ENCODE results near the gene METTL16.

METTL16 gene

DNA sequence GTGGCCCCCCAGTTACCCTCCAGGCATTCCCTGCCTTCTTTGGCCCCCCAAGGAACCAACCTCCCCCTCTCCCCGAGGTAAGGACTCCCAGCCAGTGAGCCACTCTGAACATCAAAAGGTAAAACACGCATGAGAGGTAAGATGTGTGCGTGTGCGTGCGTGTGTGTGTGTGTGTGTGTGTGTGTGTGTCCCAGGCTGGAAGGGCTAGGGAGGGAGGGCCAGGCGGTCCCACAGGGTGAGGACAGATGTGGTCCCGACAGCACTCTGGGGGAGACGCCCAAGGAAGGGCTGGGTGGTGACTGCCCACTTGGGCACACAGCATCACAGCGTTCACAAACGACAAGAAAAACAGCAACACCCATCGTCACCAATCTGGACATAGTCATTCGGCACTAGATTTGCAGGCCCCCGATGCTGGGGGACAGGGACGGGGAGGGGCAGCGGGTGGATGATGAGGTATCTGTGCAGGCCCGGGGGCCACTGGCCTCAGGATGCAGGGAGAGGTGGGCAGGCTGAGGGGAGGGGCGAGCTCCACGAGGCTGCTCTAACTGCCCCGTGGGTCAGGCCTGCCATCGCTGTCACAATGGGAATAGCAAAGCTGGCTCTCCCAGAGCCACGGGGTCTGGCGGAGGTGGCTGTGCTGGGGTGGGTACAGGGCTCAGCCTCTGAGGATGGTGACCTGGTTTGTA lies 127.1 kb downstream of the METTL16 start:
- TF ChIP-seq EP300 (IDR thresholded peaks at IDR 0.05; ENCODE audit: borderline replicate concordance), result no peak
- no peak for TF ChIP-seq ZBTB7A (IDR thresholded peaks at IDR 0.05; ENCODE audit: low read depth)
- TF ChIP-seq CREB1 (IDR thresholded peaks at IDR 0.05; ENCODE audit: low read depth), result no peak
- TF ChIP-seq YY1 (IDR thresholded peaks at IDR 0.05; ENCODE audit: low read depth), result no peak
- TF ChIP-seq TCF12 (IDR thresholded peaks at IDR 0.05; ENCODE audit: low read depth), result no peak
- TF ChIP-seq, protein P1, sequence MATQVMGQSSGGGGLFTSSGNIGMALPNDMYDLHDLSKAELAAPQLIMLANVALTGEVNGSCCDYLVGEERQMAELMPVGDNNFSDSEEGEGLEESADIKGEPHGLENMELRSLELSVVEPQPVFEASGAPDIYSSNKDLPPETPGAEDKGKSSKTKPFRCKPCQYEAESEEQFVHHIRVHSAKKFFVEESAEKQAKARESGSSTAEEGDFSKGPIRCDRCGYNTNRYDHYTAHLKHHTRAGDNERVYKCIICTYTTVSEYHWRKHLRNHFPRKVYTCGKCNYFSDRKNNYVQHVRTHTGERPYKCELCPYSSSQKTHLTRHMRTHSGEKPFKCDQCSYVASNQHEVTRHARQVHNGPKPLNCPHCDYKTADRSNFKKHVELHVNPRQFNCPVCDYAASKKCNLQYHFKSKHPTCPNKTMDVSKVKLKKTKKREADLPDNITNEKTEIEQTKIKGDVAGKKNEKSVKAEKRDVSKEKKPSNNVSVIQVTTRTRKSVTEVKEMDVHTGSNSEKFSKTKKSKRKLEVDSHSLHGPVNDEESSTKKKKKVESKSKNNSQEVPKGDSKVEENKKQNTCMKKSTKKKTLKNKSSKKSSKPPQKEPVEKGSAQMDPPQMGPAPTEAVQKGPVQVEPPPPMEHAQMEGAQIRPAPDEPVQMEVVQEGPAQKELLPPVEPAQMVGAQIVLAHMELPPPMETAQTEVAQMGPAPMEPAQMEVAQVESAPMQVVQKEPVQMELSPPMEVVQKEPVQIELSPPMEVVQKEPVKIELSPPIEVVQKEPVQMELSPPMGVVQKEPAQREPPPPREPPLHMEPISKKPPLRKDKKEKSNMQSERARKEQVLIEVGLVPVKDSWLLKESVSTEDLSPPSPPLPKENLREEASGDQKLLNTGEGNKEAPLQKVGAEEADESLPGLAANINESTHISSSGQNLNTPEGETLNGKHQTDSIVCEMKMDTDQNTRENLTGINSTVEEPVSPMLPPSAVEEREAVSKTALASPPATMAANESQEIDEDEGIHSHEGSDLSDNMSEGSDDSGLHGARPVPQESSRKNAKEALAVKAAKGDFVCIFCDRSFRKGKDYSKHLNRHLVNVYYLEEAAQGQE (IDR thresholded peaks at IDR 0.05; ENCODE audit: low read depth), result no peak
- TF ChIP-seq CEBPB (IDR thresholded peaks at IDR 0.05), result no peak
- TF ChIP-seq FOXM1 (IDR thresholded peaks at IDR 0.05; ENCODE audit: borderline replicate concordance, low read depth), result no peak
- TF ChIP-seq, protein P2, sequence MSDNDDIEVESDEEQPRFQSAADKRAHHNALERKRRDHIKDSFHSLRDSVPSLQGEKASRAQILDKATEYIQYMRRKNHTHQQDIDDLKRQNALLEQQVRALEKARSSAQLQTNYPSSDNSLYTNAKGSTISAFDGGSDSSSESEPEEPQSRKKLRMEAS (IDR thresholded peaks at IDR 0.05), result no peak
- no peak for TF ChIP-seq TEAD4 (IDR thresholded peaks at IDR 0.05)
- TF ChIP-seq, protein P3, sequence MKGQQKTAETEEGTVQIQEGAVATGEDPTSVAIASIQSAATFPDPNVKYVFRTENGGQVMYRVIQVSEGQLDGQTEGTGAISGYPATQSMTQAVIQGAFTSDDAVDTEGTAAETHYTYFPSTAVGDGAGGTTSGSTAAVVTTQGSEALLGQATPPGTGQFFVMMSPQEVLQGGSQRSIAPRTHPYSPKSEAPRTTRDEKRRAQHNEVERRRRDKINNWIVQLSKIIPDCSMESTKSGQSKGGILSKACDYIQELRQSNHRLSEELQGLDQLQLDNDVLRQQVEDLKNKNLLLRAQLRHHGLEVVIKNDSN (IDR thresholded peaks at IDR 0.05), result no peak
- TF ChIP-seq NFIC (IDR thresholded peaks at IDR 0.05), result no peak
- no peak for TF ChIP-seq RAD21 (IDR thresholded peaks at IDR 0.05; ENCODE audit: low read depth)
- no peak for TF ChIP-seq EGR1 (IDR thresholded peaks at IDR 0.05)
- TF ChIP-seq TAF1 (IDR thresholded peaks at IDR 0.05; ENCODE audit: low read depth), result no peak

DNA sequence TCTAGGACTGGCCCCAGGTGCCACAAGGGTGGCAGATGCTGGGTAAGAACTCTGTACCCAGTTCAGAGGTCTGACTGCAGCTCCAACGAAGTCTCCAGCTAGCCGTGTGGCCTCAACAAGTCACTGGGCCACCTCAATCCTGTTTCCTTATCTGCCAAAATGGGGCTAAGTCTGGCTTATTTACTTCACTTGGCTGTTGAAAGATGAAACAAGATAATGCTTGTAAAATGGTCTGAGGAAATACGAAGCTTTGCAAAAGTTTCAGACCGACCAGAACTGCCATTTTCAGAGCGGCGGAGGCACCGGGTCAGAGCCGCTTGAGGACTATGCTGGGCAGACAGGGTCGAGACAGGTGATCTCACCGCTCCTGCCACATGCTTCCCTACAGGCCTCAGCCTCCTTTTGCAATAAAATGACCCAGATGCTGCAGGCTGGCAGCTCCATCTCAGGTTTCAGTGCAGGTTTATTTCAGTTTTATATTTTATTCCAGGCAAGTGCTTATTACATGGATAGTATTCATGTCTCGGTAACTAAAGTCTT lies 128.0 kb downstream of the METTL16 start:
- no peak for TF ChIP-seq CEBPB (IDR thresholded peaks at IDR 0.05)
- TF ChIP-seq, protein P2 (IDR thresholded peaks at IDR 0.05), result no peak
- no peak for TF ChIP-seq TAF1 (IDR thresholded peaks at IDR 0.05; ENCODE audit: low read depth)
- TF ChIP-seq FOXM1 (IDR thresholded peaks at IDR 0.05; ENCODE audit: borderline replicate concordance, low read depth), result no peak
- TF ChIP-seq NFIC (IDR thresholded peaks at IDR 0.05), result no peak
- no peak for TF ChIP-seq CREB1 (IDR thresholded peaks at IDR 0.05; ENCODE audit: low read depth)
- TF ChIP-seq TEAD4 (IDR thresholded peaks at IDR 0.05), result no peak
- no peak for TF ChIP-seq EP300 (IDR thresholded peaks at IDR 0.05; ENCODE audit: borderline replicate concordance)
- TF ChIP-seq, protein P1 (IDR thresholded peaks at IDR 0.05; ENCODE audit: low read depth), result no peak
- TF ChIP-seq TCF12 (IDR thresholded peaks at IDR 0.05; ENCODE audit: low read depth), result no peak
- no peak for TF ChIP-seq YY1 (IDR thresholded peaks at IDR 0.05; ENCODE audit: low read depth)
- TF ChIP-seq EGR1 (IDR thresholded peaks at IDR 0.05), result no peak
- TF ChIP-seq, protein P3 (IDR thresholded peaks at IDR 0.05), result no peak
- TF ChIP-seq ZBTB7A (IDR thresholded peaks at IDR 0.05; ENCODE audit: low read depth), result no peak
- no peak for TF ChIP-seq RAD21 (IDR thresholded peaks at IDR 0.05; ENCODE audit: low read depth)

DNA sequence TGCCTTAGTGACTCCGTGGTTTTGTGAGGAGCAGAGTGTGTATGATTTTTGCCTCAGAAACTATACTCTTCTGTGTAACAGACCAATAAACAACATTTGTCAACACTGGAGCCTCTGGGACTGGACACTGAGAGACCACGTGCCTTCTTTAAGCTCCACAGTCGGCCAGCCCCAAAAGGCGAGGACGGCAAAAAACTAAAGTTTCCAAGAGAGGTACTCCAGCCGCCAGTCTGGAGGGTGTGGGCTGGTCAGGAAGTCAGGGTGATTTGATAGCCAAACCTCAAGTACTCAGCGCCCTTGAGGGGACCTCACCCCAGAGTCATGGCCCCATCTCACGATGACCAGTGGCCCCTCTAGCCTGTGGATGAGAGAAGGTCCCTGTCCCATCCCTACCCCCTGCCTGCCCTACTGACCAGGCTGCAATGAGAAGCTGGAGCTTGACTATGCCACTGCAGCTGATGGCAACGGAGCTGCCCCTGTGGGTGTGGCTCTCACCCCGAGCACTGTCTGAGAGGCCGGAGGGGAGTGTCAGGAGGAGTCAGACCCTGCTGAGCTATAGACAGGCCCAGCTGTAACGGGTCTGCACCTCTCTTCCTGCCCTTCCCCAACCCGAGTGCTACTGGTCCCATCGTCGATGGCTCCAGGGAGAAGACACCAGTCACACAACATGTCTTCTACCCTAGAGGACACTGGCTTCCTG lies 130.6 kb downstream of the METTL16 start:
- TF ChIP-seq TCF12 (IDR thresholded peaks at IDR 0.05; ENCODE audit: low read depth) (no peak), CREB1 (IDR thresholded peaks at IDR 0.05; ENCODE audit: low read depth) (no peak), EGR1 (IDR thresholded peaks at IDR 0.05) (no peak), RAD21 (IDR thresholded peaks at IDR 0.05; ENCODE audit: low read depth) (no peak), TEAD4 (IDR thresholded peaks at IDR 0.05) (no peak), CEBPB (IDR thresholded peaks at IDR 0.05) (no peak), YY1 (IDR thresholded peaks at IDR 0.05; ENCODE audit: low read depth) (no peak), EP300 (IDR thresholded peaks at IDR 0.05; ENCODE audit: borderline replicate concordance) (no peak), NFIC (IDR thresholded peaks at IDR 0.05) (no peak), FOXM1 (IDR thresholded peaks at IDR 0.05; ENCODE audit: borderline replicate concordance, low read depth) (no peak), ZBTB7A (IDR thresholded peaks at IDR 0.05; ENCODE audit: low read depth) (no peak), TAF1 (IDR thresholded peaks at IDR 0.05; ENCODE audit: low read depth) (no peak)
- TF ChIP-seq, protein P2 (IDR thresholded peaks at IDR 0.05), result no peak
- TF ChIP-seq, protein P1 (IDR thresholded peaks at IDR 0.05; ENCODE audit: low read depth), result no peak
- TF ChIP-seq, protein P3 (IDR thresholded peaks at IDR 0.05), result no peak
